ENCODE data around the gene DYSF.

The DYSF gene

GRCh38 chr2:71599646-71600236, 146.4 kb downstream of the DYSF start:
- H3K4me3 ChIP-seq (ENCODE audit: low read depth in 1 of 2, low read length in 1 of 2) = no peak overlapping the region
- H3K9me3 ChIP-seq = no peaks in the 10 kb centered on the region
- H3K27ac ChIP-seq = no peak overlapping the region
- no peak for TF ChIP-seq CTCF (IDR thresholded peaks at IDR 0.05)
- no peaks in the 10 kb centered on the region for H3K27me3 ChIP-seq
- H3K4me1 ChIP-seq (ENCODE audit: control insufficient read depth in 1 of 2, insufficient read depth in 1 of 2, low read depth in 1 of 2, low read length in 1 of 2) = peaks cover 27 to 28% of the 10 kb centered on the region in 2 experiments
- peaks cover 100% of the 10 kb centered on the region for H3K36me3 ChIP-seq

- Histone ChIP-seq H3K9me3 (no peaks in the 10 kb centered on the region), H3K4me1 (ENCODE audit: control insufficient read depth in 1 of 2, insufficient read depth in 1 of 2, low read depth in 1 of 2, low read length in 1 of 2) (peaks cover 27 to 28% of the 10 kb centered on the region in 2 experiments), H3K4me3 (ENCODE audit: low read depth in 1 of 2, low read length in 1 of 2) (no peak overlapping the region), H3K27ac (no peak overlapping the region), H3K36me3 (peaks cover 100% of the 10 kb centered on the region), H3K27me3 (no peaks in the 10 kb centered on the region)
- no peak for TF ChIP-seq CTCF (IDR thresholded peaks at IDR 0.05)
These were observed 147.2 kb downstream of the DYSF start for GRCh38 chr2:71600555-71600954.

GRCh38 chr2:71601136-71602114, 148.1 kb downstream of the DYSF start:
- H3K4me1 ChIP-seq (ENCODE audit: control insufficient read depth in 1 of 2, insufficient read depth in 1 of 2, low read depth in 1 of 2, low read length in 1 of 2) = peaks cover 27 to 28% of the 10 kb centered on the region in 2 experiments
- H3K4me3 ChIP-seq (ENCODE audit: low read depth in 1 of 2, low read length in 1 of 2) = no peak overlapping the region
- H3K36me3 ChIP-seq = peaks cover 100% of the 10 kb centered on the region
- no peaks in the 10 kb centered on the region for H3K9me3 ChIP-seq
- no peak for TF ChIP-seq CTCF (IDR thresholded peaks at IDR 0.05)
- no peak overlapping the region for H3K27ac ChIP-seq
- no peaks in the 10 kb centered on the region for H3K27me3 ChIP-seq

- no peaks in the 10 kb centered on the region for H3K27me3 ChIP-seq
- no peak for TF ChIP-seq CTCF (IDR thresholded peaks at IDR 0.05)
- H3K36me3 ChIP-seq = peaks cover 100% of the 10 kb centered on the region
These were observed 148.7 kb downstream of the DYSF start for GRCh38 chr2:71602115-71602495.

GRCh38 chr2:71602581-71602980, 149.2 kb downstream of the DYSF start:
- Histone ChIP-seq H3K9me3 (no peaks in the 10 kb centered on the region), H3K27ac (peak overlapping the region; percentile 35), H3K4me1 (ENCODE audit: control insufficient read depth in 1 of 2, insufficient read depth in 1 of 2, low read depth in 1 of 2, low read length in 1 of 2) (peaks cover 27 to 28% of the 10 kb centered on the region in 2 experiments), H3K4me3 (ENCODE audit: low read depth in 1 of 2, low read length in 1 of 2) (no peak overlapping the region), H3K27me3 (no peaks in the 10 kb centered on the region), H3K36me3 (peaks cover 100% of the 10 kb centered on the region)
- TF ChIP-seq CTCF (IDR thresholded peaks at IDR 0.05) = no peak

More at GRCh38 chr2:71602115-71602495, 148.7 kb downstream of the DYSF start:
- no peak overlapping the region for H3K27ac ChIP-seq
- H3K9me3 ChIP-seq = no peaks in the 10 kb centered on the region
- H3K4me1 ChIP-seq (ENCODE audit: control insufficient read depth in 1 of 2, insufficient read depth in 1 of 2, low read depth in 1 of 2, low read length in 1 of 2) = peaks cover 27 to 28% of the 10 kb centered on the region in 2 experiments
- H3K4me3 ChIP-seq (ENCODE audit: low read depth in 1 of 2, low read length in 1 of 2) = no peak overlapping the region
